ENCODE measurements around the gene SCN1B. TPM values are rescaled to one million over a fixed set of nuclear protein-coding genes. Genes with fewer than 3 reads are reported as not detected.

The SCN1B gene
- total RNA-seq, 3 donors from 2014 or later (not counting 1 experiment from before 2014, with no cell fraction given): 0.94 to 1.5 (median 1.1) TPM

DNA sequence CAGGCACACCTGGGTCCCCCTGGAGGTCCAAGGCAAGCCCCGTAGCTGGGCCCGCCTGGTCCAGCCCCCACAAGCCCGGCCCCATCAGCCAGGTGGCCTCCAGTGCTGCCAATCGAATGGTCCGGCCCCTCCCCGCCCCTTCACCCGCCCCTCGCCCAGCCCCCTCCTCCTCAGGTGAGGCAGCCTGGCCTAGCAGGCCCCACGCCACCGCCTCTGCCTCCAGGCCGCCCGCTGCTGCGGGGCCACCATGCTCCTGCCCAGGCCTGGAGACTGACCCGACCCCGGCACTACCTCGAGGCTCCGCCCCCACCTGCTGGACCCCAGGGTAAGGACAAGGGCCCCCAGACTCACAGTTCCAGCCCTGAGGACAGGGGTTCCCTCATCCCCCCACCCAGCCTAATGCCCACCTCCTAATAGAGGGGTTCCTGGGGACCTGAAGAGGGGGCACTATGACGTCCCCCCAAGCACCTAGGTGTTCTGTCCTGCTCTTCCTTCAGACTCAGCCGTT, 11.3 kb downstream of the SCN1B start, which contains the start of gene HPN:
Gene HPN, plus strand, starts transcription at position 174 of the 508 bp plus-strand sequence. CDS start 786 bp downstream, outside the sequence.
- H3K27ac Mint-ChIP-seq: peak within 1 kb of the TSS in 1 of 2 donors; percentile 69
- WGBS (ENCODE audit: insufficient coverage): 77% methylated on average over 16 of the region's 19 CpGs
- Histone ChIP-seq H3K27ac (ENCODE audit: low read length) (peak within 1 kb of the TSS; percentile 43), H3K4me1 (ENCODE audit: control insufficient read depth, insufficient read depth, low read length) (peaks cover 49% of the 10 kb centered on the region), H3K36me3 (ENCODE audit: control insufficient read depth, insufficient read depth, low read length) (no peaks in the 10 kb centered on the region), H3K27me3 (ENCODE audit: control insufficient read depth, insufficient read depth, low read length) (no peaks in the 10 kb centered on the region), H3K9me3 (ENCODE audit: control insufficient read depth, insufficient read depth, low read length) (no peaks in the 10 kb centered on the region), H3K4me3 (ENCODE audit: low read length) (peak within 1 kb of the TSS; percentile 13)
- no peak for DNase-seq
- no peak for ATAC-seq
- no peak for TF ChIP-seq CTCF (IDR thresholded peaks at IDR 0.05)
- peak within 1 kb of the TSS; percentile 81 for H3K4me3 Mint-ChIP-seq
- H3K36me3 Mint-ChIP-seq: no peaks in the 10 kb centered on the region
- H3K9me3 Mint-ChIP-seq: no peaks in the 10 kb centered on the region
- peaks cover 21 to 45% of the 10 kb centered on the region in 2 donors for H3K4me1 Mint-ChIP-seq
- H3K27me3 Mint-ChIP-seq (ENCODE audit: low read depth in 2 of 2): peaks cover 15 to 23% of the 10 kb centered on the region in 2 donors
- intact Hi-C loops (cut with micrococcal nuclease): no loop called here

DNA sequence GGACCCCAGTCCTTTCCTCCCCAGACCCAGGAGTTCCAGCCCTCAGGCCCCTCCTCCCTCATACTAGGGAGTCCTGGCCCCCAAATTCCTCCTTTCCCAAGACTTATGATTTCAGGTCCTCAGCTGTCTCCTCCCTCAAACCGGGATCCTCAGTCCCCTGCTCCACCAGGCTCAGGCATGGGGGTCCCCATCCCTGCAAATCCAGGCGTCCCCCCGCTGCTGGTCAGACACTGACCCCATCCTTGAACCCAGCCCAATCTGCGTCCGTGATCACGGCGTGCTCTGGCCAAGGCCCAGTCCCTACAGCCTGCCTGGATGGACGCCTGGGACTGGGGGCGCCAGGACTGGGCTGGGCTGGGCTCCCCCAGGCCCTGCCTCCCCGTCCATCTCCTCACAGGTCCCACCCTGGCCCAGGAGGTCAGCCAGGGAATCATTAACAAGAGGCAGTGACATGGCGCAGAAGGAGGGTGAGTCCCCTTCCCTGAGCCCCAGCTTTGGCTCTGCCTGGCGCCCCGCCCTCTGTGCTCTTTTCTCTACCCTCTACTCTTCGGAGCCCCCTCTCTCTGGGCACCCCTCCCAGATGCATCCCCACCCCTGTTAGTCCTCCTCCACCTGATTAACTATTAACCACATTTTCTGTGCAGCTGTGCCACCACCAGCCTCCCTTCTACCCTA, 11.9 kb downstream of the SCN1B start:
- peak overlapping the region in 1 of 2 donors; percentile 33 for H3K27ac Mint-ChIP-seq
- H3K4me3 Mint-ChIP-seq: peak overlapping the region; percentile 61
- no peaks in the 10 kb centered on the region for H3K36me3 Mint-ChIP-seq
- ATAC-seq (no peak), DNase-seq (no peak)
- Histone ChIP-seq H3K4me1 (ENCODE audit: control insufficient read depth, insufficient read depth, low read length) (peaks cover 49% of the 10 kb centered on the region), H3K4me3 (ENCODE audit: low read length) (no peak overlapping the region), H3K9me3 (ENCODE audit: control insufficient read depth, insufficient read depth, low read length) (no peaks in the 10 kb centered on the region), H3K36me3 (ENCODE audit: control insufficient read depth, insufficient read depth, low read length) (no peaks in the 10 kb centered on the region), H3K27me3 (ENCODE audit: control insufficient read depth, insufficient read depth, low read length) (no peaks in the 10 kb centered on the region), H3K27ac (ENCODE audit: low read length) (no peak overlapping the region)
- 93% methylated on average over 14 of the region's 14 CpGs for WGBS (ENCODE audit: insufficient coverage)
- H3K27me3 Mint-ChIP-seq (ENCODE audit: low read depth in 2 of 2): peaks cover 15 to 23% of the 10 kb centered on the region in 2 donors
- TF ChIP-seq CTCF (IDR thresholded peaks at IDR 0.05): no peak
- intact Hi-C loops (cut with micrococcal nuclease): no loop called here
- H3K9me3 Mint-ChIP-seq: no peaks in the 10 kb centered on the region
- H3K4me1 Mint-ChIP-seq: peaks cover 21 to 45% of the 10 kb centered on the region in 2 donors

DNA sequence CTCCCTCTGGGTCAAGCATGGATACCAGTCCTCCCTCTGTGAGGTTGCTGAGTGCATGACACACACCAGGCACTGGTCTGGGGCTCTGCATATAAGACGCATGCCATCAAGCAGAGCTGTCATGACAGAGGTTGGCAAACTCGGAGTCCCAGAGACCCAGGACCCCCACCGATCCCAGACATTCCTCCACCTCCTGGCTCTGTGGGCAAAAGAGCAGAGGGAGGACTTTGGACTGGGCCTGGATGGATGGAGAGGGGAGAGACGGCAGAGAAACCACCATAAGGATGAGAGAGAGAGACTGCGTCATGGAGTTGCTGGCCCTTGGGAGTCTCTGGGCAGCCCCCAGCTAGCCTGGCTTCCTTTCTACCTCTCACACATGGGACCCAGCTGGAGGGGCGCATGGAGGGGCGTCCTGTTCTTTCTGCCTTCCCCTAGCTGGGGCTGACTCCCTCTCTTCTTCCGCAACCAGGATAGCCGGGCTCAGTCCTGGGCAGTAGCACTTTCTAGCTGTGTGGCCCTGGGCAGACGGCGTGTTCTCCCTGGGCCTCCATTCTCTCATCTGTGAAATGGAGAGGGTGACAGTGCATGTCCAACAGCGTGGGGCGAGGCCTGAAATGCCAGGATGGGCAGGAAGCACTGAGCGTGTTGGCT, 12.8 kb downstream of the SCN1B start:
- ATAC-seq (no peak), DNase-seq (no peak)
- no peaks in the 10 kb centered on the region for H3K36me3 Mint-ChIP-seq
- peaks cover 15 to 42% of the 10 kb centered on the region in 2 donors for H3K4me1 Mint-ChIP-seq
- Histone ChIP-seq H3K9me3 (ENCODE audit: control insufficient read depth, insufficient read depth, low read length) (no peaks in the 10 kb centered on the region), H3K4me3 (ENCODE audit: low read length) (no peak overlapping the region), H3K27me3 (ENCODE audit: control insufficient read depth, insufficient read depth, low read length) (no peaks in the 10 kb centered on the region), H3K36me3 (ENCODE audit: control insufficient read depth, insufficient read depth, low read length) (no peaks in the 10 kb centered on the region), H3K4me1 (ENCODE audit: control insufficient read depth, insufficient read depth, low read length) (peaks cover 45% of the 10 kb centered on the region), H3K27ac (ENCODE audit: low read length) (no peak overlapping the region)
- TF ChIP-seq CTCF (IDR thresholded peaks at IDR 0.05): no peak
- peak overlapping the region in 1 of 2 donors; percentile 33 for H3K27ac Mint-ChIP-seq
- no peak overlapping the region for H3K4me3 Mint-ChIP-seq
- H3K27me3 Mint-ChIP-seq (ENCODE audit: low read depth in 2 of 2): peaks cover 15 to 25% of the 10 kb centered on the region in 2 donors
- no peaks in the 10 kb centered on the region for H3K9me3 Mint-ChIP-seq
- intact Hi-C loops (cut with micrococcal nuclease): no loop called here
- 88% methylated on average over 13 of the region's 14 CpGs for WGBS (ENCODE audit: insufficient coverage)
